HFFc6 (cell line): Measurements from ENCODE around the gene LRRN4CL. TPM values are rescaled to one million over a fixed set of nuclear protein-coding genes. Genes with fewer than 3 reads are reported as not detected.

Experiments
- DNase-seq: peaks from one replicate; pipeline ENCODE4 v3.0.0-alpha.2; 2018
- H3K27ac Mint-ChIP-seq: 2 replicates; pipeline ENCODE4 v1.8.0; 2020; ENCODE audit warnings: mild to moderate bottlenecking, mixed read lengths
- H3K27me3 Mint-ChIP-seq: 2 replicates; pipeline ENCODE4 v1.8.0; 2021; ENCODE audit warnings: mild to moderate bottlenecking, moderate library complexity, mixed read lengths; ENCODE audit not compliant: insufficient read depth
- H3K36me3 Mint-ChIP-seq: 2 replicates; pipeline ENCODE4 v1.8.0; 2021; ENCODE audit warnings: low read depth, mixed read lengths
- H3K4me1 Mint-ChIP-seq: 2 replicates; pipeline ENCODE4 v1.8.0; 2020; ENCODE audit warnings: low read depth, mixed read lengths
- H3K4me3 Mint-ChIP-seq: 2 replicates; pipeline ENCODE4 v1.8.0; 2020; ENCODE audit warnings: mild to moderate bottlenecking, moderate library complexity, mixed read lengths
- H3K9me3 Mint-ChIP-seq: 2 replicates; pipeline ENCODE4 v1.8.0; 2020; ENCODE audit warnings: mild to moderate bottlenecking, mixed read lengths
- CTCF ChIP-seq: fragments of 200-600 bp; sonication (generic); IDR thresholded peaks from 2 replicates; pipeline ENCODE4 v1.5.0; 2021; ENCODE audit warnings: antibody characterized with exemption, mild to moderate bottlenecking
- total RNA-seq, 6 experiments: library from RNA; stranded (reverse); fragmentation: NEBNext Ultra II Directional; extraction: Animal tissue kit (Norgen Biotek cat#: 25700); gene quantifications; 2 replicates in 1 of 6; 3 replicates in 5 of 6; pipeline ENCODE4 v1.2.3, GENCODE V29; 2021

The LRRN4CL gene
- total RNA-seq, 6 experiments from 2014 or later = 1.2 to 4.0 (median 1.4) TPM

GRCh38 chr11:62715150-62716130, 26.1 kb upstream of the LRRN4CL start:
- no peak overlapping the region; the same call in 1 of the 2 replicates for H3K27ac Mint-ChIP-seq
- peaks cover 52% of the 10 kb centered on the region for H3K36me3 Mint-ChIP-seq
- H3K4me1 Mint-ChIP-seq = peaks cover 14% of the 10 kb centered on the region
- no peak for TF ChIP-seq CTCF
- DNase-seq = no peak
- no peak overlapping the region for H3K4me3 Mint-ChIP-seq
- H3K9me3 Mint-ChIP-seq = no peaks in the 10 kb centered on the region
- H3K27me3 Mint-ChIP-seq = no peaks in the 10 kb centered on the region; the same call in 1 of the 2 replicates

- no peaks in the 10 kb centered on the region for H3K9me3 Mint-ChIP-seq
- no peak for TF ChIP-seq CTCF
- H3K4me1 Mint-ChIP-seq = peaks cover 24% of the 10 kb centered on the region
- H3K36me3 Mint-ChIP-seq = peaks cover 49% of the 10 kb centered on the region
- H3K27me3 Mint-ChIP-seq = no peaks in the 10 kb centered on the region; the same call in 1 of the 2 replicates
- DNase-seq = no peak
- H3K27ac Mint-ChIP-seq = peak overlapping the region; percentile 36
- H3K4me3 Mint-ChIP-seq = no peak overlapping the region
Measured at GRCh38 chr11:62713343-62713742, 24.0 kb upstream of the LRRN4CL start.

GRCh38 chr11:62712861-62713260, 23.5 kb upstream of the LRRN4CL start:
- no peak for TF ChIP-seq CTCF
- DNase-seq = no peak
- H3K9me3 Mint-ChIP-seq = no peaks in the 10 kb centered on the region
- no peak overlapping the region for H3K4me3 Mint-ChIP-seq
- H3K36me3 Mint-ChIP-seq = peaks cover 44% of the 10 kb centered on the region
- H3K4me1 Mint-ChIP-seq = peaks cover 24% of the 10 kb centered on the region
- peaks cover 3% of the 10 kb centered on the region for H3K27me3 Mint-ChIP-seq
- no peak overlapping the region for H3K27ac Mint-ChIP-seq

- no peaks in the 10 kb centered on the region for H3K9me3 Mint-ChIP-seq
- peaks cover 39% of the 10 kb centered on the region for H3K36me3 Mint-ChIP-seq
- no peak overlapping the region for H3K4me3 Mint-ChIP-seq
- peaks cover 5% of the 10 kb centered on the region for H3K27me3 Mint-ChIP-seq
- H3K4me1 Mint-ChIP-seq = peaks cover 24% of the 10 kb centered on the region
- no peak overlapping the region for H3K27ac Mint-ChIP-seq
- TF ChIP-seq CTCF = no peak
- DNase-seq = no peak
Measured at GRCh38 chr11:62712276-62712812, 23.0 kb upstream of the LRRN4CL start.

GRCh38 chr11:62710001-62710345, 20.6 kb upstream of the LRRN4CL start:
- TF ChIP-seq CTCF = no peak
- H3K4me3 Mint-ChIP-seq = peak overlapping the region; percentile 91
- peak overlapping the region; percentile 95 for H3K27ac Mint-ChIP-seq
- H3K4me1 Mint-ChIP-seq = peaks cover 43% of the 10 kb centered on the region
- H3K36me3 Mint-ChIP-seq = peaks cover 32% of the 10 kb centered on the region
- no peak for DNase-seq
- H3K27me3 Mint-ChIP-seq = peaks cover 5% of the 10 kb centered on the region
- H3K9me3 Mint-ChIP-seq = no peaks in the 10 kb centered on the region
